Keratinocyte (primary cell): ENCODE measurements around the gene PPP1R17.

Experiments used
- CTCF ChIP-seq, 3 experiments: IDR thresholded peaks in 1 of 3; conservative IDR thresholded peaks in 1 of 3; optimal IDR thresholded peaks in 1 of 3; 2 replicates in 2 of 3; 3 replicates in 1 of 3; pipeline versions ENCODE3 to v1.5.1; 2011; ENCODE audit warnings: low read length in 3 of 3, mild to moderate bottlenecking in 3 of 3, moderate library complexity in 2 of 3, control low read depth in 1 of 3, inconsistent platforms in 1 of 3; ENCODE audit not compliant: insufficient read depth in 2 of 3; ENCODE audit errors: extremely low read depth in 1 of 3
- EZH2 ChIP-seq: IDR thresholded peaks from one replicate; pipeline ENCODE4 v1.6.1; 2012; ENCODE audit warnings: inconsistent platforms, mild to moderate bottlenecking, low read length, moderate library complexity

GRCh38 chr7:31690935-31691334 lies 3.9 kb downstream of the PPP1R17 start:
- TF ChIP-seq CTCF (optimal IDR thresholded peaks at IDR 0.05 in 1 of 3, IDR thresholded peaks at IDR 0.05 in 1 of 3, conservative IDR thresholded peaks at IDR 0.05 in 1 of 3; ENCODE audit: extremely low read depth in 1 of 3, insufficient read depth in 2 of 3, low read length in 3 of 3): no peak
- no peak for TF ChIP-seq EZH2
